DND-41 (cell line): ENCODE measurements around the gene PRKCB.
A peak's percentile ranks its signal among the peaks of the same experiment; 100 is the strongest.

Source experiments
- ATAC-seq: fragments of 200-7000 bp; cut with Tn5 transposase; 3 replicates; pipeline ENCODE4 v1.9.1; 2021; ENCODE audit warnings: low read depth; ENCODE audit not compliant: insufficient read depth
- DNase-seq: peaks from one replicate; pipeline ENCODE4 v3.0.0-alpha.2; 2020
- H2AFZ ChIP-seq: 2 replicates; pipeline ENCODE4 v1.6.0; 2012; ENCODE audit warnings: low read depth, low read length
- H3K27ac ChIP-seq: 2 replicates; pipeline ENCODE4 v1.5.1; 2012; ENCODE audit warnings: low read length, inconsistent platforms
- H3K27me3 ChIP-seq: fragments of 200-600 bp; sonication (generic); 2 replicates; pipeline ENCODE4 v1.6.0; 2012; ENCODE audit warnings: low read length, mild to moderate bottlenecking, inconsistent platforms; ENCODE audit not compliant: insufficient read depth, poor library complexity
- H3K36me3 ChIP-seq: 2 replicates; pipeline ENCODE4 v1.5.1; 2012; ENCODE audit warnings: low read length, inconsistent platforms; ENCODE audit not compliant: insufficient read depth
- H3K4me1 ChIP-seq: 2 replicates; pipeline ENCODE4 v1.5.1; 2012; ENCODE audit warnings: mild to moderate bottlenecking, low read length; ENCODE audit not compliant: insufficient read depth
- H3K4me2 ChIP-seq: 2 replicates; pipeline ENCODE4 v1.6.0; 2012; ENCODE audit warnings: mild to moderate bottlenecking, moderate library complexity, low read length, inconsistent platforms; ENCODE audit not compliant: insufficient read depth
- H3K4me3 ChIP-seq, 2 experiments: fragments of 200-600 bp in 1 of 2; shearing (Covaris generic) in 1 of 2; 2 replicates each; pipeline ENCODE4 v1.5.1; 2012 to 2016; ENCODE audit warnings: inconsistent platforms in 2 of 2, low read length in 2 of 2, mild to moderate bottlenecking in 2 of 2, low read depth in 1 of 2, moderate library complexity in 1 of 2
- H3K79me2 ChIP-seq: 2 replicates; pipeline ENCODE4 v1.6.0; 2012; ENCODE audit warnings: low read length, inconsistent platforms; ENCODE audit not compliant: insufficient read depth
- H3K9ac ChIP-seq: 2 replicates; pipeline ENCODE4 v1.6.0; 2012; ENCODE audit warnings: low read depth, mild to moderate bottlenecking, inconsistent platforms, low read length, moderate library complexity
- H3K9me3 ChIP-seq: 2 replicates; pipeline ENCODE4 v1.5.1; 2012; ENCODE audit warnings: low read length, moderate library complexity, mild to moderate bottlenecking, inconsistent platforms; ENCODE audit not compliant: insufficient read depth, severe bottlenecking
- H4K20me1 ChIP-seq: 2 replicates; pipeline ENCODE4 v1.6.0; 2012; ENCODE audit warnings: low read length; ENCODE audit not compliant: insufficient read depth
- CTCF ChIP-seq: IDR thresholded peaks from 2 replicates; pipeline ENCODE4 v1.5.1; 2012; ENCODE audit warnings: borderline replicate concordance, low read length, moderate library complexity, mild to moderate bottlenecking; ENCODE audit not compliant: poor library complexity, severe bottlenecking; ENCODE audit errors: extremely low read depth
- EZH2 ChIP-seq: IDR thresholded peaks from 3 replicates; pipeline ENCODE4 v1.6.1; 2012; ENCODE audit warnings: borderline replicate concordance, low read depth, mild to moderate bottlenecking, moderate library complexity, low read length, inconsistent platforms; ENCODE audit not compliant: severe bottlenecking

Gene PRKCB

DNA sequence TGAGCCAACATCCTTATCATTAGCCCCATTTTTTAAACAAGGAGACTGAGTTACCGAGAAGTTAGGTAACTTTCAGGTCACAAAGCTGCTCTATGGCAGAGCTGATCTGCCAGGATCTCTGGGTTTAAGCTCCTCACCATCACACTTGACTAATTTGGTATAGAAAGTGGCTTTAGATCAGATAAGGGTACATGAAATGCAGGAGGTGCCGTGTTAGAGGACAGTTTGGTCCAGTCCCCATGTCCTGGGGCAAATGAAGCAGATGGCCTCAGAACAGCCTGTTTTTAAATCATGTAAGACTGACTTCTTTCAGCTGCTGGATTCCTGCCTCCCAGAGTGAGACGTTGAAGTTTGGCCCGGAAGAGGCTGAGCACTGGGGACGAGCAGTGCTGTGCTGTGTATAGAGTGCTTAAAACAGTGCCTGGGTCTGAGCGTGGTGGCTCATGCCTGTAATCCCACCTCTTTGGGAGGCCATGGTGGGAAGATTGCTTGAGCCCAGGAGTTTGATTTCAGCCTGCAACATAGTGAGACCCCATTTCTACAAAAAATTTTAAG is 233.3 kb downstream of the PRKCB start:
- Histone ChIP-seq H3K27me3 (no peaks in the 10 kb centered on the region), H3K4me2 (no peak overlapping the region), H3K36me3 (no peaks in the 10 kb centered on the region), H3K4me3 (no peak overlapping the region), H3K9ac (no peak overlapping the region), H4K20me1 (peaks cover 2% of the 10 kb centered on the region; the same call in 1 of the 2 replicates), H3K27ac (no peak overlapping the region), H2AFZ (no peak overlapping the region), H3K79me2 (no peaks in the 10 kb centered on the region), H3K4me1 (peaks cover 9% of the 10 kb centered on the region; the same call in 1 of the 2 replicates), H3K9me3 (no peaks in the 10 kb centered on the region)
- no peak for ATAC-seq
- DNase-seq: no peak
- TF ChIP-seq EZH2: no peak

DNA sequence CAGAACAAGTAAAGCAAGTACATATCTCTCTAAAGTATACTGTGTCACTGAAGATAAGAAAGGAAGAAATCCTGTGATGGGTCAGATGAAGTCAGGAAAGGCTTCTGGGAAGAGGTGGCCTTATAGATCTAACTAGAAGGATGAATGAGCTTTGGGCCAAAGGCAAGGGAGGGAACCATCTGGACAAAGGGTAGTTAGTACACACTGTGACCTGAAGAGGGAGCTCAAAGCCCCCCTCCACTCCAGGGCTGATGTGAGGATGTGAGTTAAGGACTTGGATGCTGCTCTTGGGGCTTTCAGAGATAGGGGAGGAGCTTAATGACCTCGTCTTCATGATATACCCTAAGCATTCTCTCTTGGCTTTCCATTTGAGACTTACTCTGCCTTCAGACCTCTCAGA is 235.1 kb downstream of the PRKCB start:
- TF ChIP-seq EZH2: no peak
- peak; percentile 70 for TF ChIP-seq CTCF
- Histone ChIP-seq H3K4me2 (no peak overlapping the region), H2AFZ (no peak overlapping the region), H3K4me3 (no peak overlapping the region), H3K79me2 (no peaks in the 10 kb centered on the region), H3K36me3 (no peaks in the 10 kb centered on the region), H3K27me3 (no peaks in the 10 kb centered on the region), H3K9ac (no peak overlapping the region), H4K20me1 (peaks cover 2% of the 10 kb centered on the region; the same call in 1 of the 2 replicates), H3K4me1 (peaks cover 9% of the 10 kb centered on the region; the same call in 1 of the 2 replicates), H3K27ac (no peak overlapping the region), H3K9me3 (no peaks in the 10 kb centered on the region)
- ATAC-seq: peak; percentile 79; the same call in 2 of the 3 replicates
- peak; percentile 43 for DNase-seq

DNA sequence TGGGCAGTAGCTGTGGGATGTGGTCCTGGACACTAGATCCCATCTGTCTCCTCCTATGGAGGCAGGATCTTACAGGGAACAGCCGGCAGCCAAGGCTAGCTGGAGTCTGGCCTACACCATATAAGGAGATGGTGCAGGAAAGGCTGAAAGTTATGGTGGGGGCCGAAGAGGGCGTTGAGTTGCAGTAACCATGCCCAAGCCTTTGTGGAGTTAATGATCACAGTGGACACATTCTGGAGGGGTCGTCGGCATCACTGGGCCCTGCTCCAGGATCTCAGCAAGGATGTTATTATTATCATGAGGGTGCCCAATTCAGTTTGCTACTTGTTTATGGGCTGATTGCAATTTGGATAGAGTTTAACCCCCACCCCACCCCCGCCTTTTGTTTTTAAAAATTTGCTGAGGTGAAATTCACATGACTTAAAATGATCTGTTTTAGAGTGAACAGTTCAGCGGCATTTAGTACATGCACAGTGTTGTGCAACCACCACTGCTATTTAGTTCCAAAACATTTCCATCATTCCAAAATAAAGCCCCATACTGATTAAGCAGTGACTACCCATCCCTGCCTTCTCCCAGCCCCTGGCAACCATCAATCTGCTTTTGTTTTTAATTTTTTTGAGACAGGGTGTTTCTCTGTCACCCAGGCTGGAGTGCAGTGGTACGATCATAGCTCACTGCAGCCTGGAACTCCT is 236.0 kb downstream of the PRKCB start:
- H3K9ac ChIP-seq: no peak overlapping the region
- TF ChIP-seq EZH2 (no peak), CTCF (no peak)
- no peak overlapping the region for H3K27ac ChIP-seq
- no peak for DNase-seq
- no peak overlapping the region for H3K4me2 ChIP-seq
- peaks cover 2% of the 10 kb centered on the region; the same call in 1 of the 2 replicates for H4K20me1 ChIP-seq
- H3K4me3 ChIP-seq: no peak overlapping the region
- H2AFZ ChIP-seq: no peak overlapping the region
- no peaks in the 10 kb centered on the region for H3K36me3 ChIP-seq
- ATAC-seq: no peak
- H3K79me2 ChIP-seq: no peaks in the 10 kb centered on the region
- peaks cover 9% of the 10 kb centered on the region; the same call in 1 of the 2 replicates for H3K4me1 ChIP-seq
- H3K27me3 ChIP-seq: no peaks in the 10 kb centered on the region
- no peaks in the 10 kb centered on the region for H3K9me3 ChIP-seq

DNA sequence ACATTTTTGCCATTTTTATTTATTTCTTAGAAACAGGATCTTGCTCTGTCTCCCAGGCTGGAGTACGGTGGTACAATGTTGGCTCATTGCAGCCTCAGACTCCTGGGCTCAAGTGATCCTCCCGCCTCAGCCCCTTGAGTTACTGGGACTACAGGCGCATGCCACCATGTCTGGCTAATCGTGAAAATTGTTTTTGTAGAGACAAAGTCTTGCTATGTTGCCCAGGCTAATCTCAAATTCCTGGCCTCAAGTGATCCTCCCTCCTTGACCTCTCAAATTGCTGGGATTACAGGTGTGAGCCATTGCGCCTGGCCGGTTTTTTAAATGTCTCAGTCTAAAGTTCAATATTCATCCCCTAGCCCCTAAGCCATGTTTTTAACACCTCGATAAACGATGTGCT is 237.5 kb downstream of the PRKCB start:
- Histone ChIP-seq H2AFZ (no peak overlapping the region), H3K4me3 (no peak overlapping the region), H3K79me2 (no peaks in the 10 kb centered on the region), H4K20me1 (peaks cover 2% of the 10 kb centered on the region; the same call in 1 of the 2 replicates), H3K36me3 (no peaks in the 10 kb centered on the region), H3K4me2 (no peak overlapping the region), H3K9me3 (no peaks in the 10 kb centered on the region), H3K27me3 (no peaks in the 10 kb centered on the region), H3K4me1 (peaks cover 9% of the 10 kb centered on the region; the same call in 1 of the 2 replicates), H3K9ac (no peak overlapping the region), H3K27ac (no peak overlapping the region)
- ATAC-seq (no peak), DNase-seq (no peak)
- TF ChIP-seq CTCF (no peak), EZH2 (no peak)
